Panc1 (cell line): ENCODE results near the gene UBL4B.

ENCODE experiments used
- POLR2AphosphoS5 ChIP-seq: IDR thresholded peaks from 2 replicates; pipeline ENCODE4 v1.6.1; 2012; ENCODE audit warnings: mild to moderate bottlenecking, low read depth, low read length, moderate library complexity
- REST ChIP-seq, 2 experiments: IDR thresholded peaks; 2 replicates each; pipeline ENCODE4 v1.6.1; 2011 to 2012; ENCODE audit warnings: low read depth in 2 of 2, control low read depth in 1 of 2, low read length in 1 of 2, mild to moderate bottlenecking in 1 of 2, moderate library complexity in 1 of 2; ENCODE audit not compliant: insufficient read depth in 1 of 2
- SIN3A ChIP-seq: IDR thresholded peaks from 2 replicates; pipeline ENCODE4 v1.6.1; 2012; ENCODE audit warnings: low read depth, mild to moderate bottlenecking, low read length, moderate library complexity, borderline replicate concordance; ENCODE audit not compliant: insufficient read depth
- TF ChIP-seq, protein P1 (sequence below): fragments of 450-650 bp; IDR thresholded peaks from 2 replicates; pipeline ENCODE4 v1.5.1; 2017; ENCODE audit warnings: mild to moderate bottlenecking

DNA sequence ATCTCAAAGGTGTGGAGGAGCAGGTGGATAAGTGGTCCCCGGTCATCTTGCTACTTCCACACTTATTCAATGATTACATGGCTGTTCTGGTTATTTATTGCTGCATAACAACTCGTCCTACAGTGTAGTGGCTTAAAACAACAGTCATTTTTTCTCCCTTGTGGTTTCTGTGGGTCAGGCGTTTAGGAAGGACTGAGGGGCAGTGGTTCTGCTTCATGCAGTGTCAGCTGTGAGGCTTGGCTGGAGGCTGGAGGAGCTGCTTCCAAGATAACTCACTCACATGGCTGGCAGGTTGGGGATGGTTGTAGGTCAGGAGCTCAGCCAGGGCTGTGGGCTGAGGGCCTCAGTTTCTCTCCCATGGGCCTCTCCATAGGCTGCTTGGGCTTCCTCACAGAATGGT, 32.1 kb downstream of the UBL4B start:
- TF ChIP-seq, protein P1, sequence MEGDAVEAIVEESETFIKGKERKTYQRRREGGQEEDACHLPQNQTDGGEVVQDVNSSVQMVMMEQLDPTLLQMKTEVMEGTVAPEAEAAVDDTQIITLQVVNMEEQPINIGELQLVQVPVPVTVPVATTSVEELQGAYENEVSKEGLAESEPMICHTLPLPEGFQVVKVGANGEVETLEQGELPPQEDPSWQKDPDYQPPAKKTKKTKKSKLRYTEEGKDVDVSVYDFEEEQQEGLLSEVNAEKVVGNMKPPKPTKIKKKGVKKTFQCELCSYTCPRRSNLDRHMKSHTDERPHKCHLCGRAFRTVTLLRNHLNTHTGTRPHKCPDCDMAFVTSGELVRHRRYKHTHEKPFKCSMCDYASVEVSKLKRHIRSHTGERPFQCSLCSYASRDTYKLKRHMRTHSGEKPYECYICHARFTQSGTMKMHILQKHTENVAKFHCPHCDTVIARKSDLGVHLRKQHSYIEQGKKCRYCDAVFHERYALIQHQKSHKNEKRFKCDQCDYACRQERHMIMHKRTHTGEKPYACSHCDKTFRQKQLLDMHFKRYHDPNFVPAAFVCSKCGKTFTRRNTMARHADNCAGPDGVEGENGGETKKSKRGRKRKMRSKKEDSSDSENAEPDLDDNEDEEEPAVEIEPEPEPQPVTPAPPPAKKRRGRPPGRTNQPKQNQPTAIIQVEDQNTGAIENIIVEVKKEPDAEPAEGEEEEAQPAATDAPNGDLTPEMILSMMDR: no peak
- no peak for TF ChIP-seq REST (IDR thresholded peaks at IDR 0.05; ENCODE audit: insufficient read depth in 1 of 2, low read depth in 2 of 2, low read length in 1 of 2)
- TF ChIP-seq SIN3A: no peak
- TF ChIP-seq POLR2AphosphoS5: no peak
